ENCODE results near the gene KCNG2.

The KCNG2 gene

DNA sequence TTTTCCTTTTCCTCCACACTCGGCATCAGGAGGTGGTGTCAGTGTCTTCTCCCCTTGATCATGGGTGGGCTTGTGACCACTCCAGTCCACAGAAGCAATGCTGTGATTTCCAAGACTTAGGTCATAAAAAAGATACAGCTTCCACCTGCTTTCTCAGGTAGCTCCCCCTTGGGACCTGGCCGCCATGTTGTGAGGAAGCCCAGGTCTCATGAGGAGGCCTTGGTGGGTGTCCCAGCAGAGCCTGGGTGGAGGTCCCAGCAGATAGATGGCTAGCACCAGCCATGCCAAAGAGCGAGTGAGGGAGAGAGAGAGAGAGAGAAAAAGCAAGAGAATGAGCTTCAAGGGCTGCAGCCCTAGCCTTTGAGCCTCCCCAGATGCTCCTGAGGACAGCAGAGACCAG, 137.8 kb downstream of the KCNG2 start:
- no peak for TF ChIP-seq Cebpa-rat (IDR thresholded peaks at IDR 0.05)
- H3K4me2 ChIP-seq, result peak overlapping the region in 9 of 11 experiments; percentile 2 to 87 (median 57); a peak in 14 of 22 replicates
- no peaks in the 10 kb centered on the region for H3K27me3 ChIP-seq
- peak overlapping the region in 1 of 11 experiments; percentile 33; a peak in 2 of 22 replicates for H3K27ac ChIP-seq
- peaks cover 28 to 71% (median 49%) of the 10 kb centered on the region in 11 experiments for H3K9me3 ChIP-seq (replicated peaks in 1 of 11)
- peaks cover 22 to 45% (median 28%) of the 10 kb centered on the region in 10 experiments for H3K4me1 ChIP-seq
- H3K9ac ChIP-seq, result peak overlapping the region in 2 of 11 experiments; percentile 35 to 46; a peak in 1 of 22 replicates
- peaks cover 77 to 99% (median 91%) of the 10 kb centered on the region in 11 experiments for H3K36me3 ChIP-seq
- no peak overlapping the region for H3K4me3 ChIP-seq
- H4K20me1 ChIP-seq, result peaks cover 61 to 82% (median 70%) of the 10 kb centered on the region in 11 experiments

DNA sequence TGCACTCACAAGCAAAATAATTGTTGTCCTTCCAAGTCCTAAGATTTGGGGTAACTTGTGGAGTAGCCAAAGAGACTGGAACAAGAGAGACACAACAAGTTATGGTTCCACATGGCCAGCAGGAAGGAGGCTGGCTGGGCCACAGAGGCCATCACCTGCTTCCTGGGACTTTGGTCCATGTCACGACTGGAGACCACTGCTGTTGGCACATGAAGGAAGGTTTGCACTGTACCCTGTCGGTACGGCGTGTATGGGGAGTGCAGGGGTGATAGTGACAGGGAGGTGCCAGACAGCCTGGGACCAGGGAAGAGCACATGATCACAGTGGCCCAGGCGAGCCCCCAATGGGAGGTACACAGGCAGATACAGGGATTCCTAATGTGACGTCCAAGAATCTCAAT, 138.2 kb downstream of the KCNG2 start:
- Histone ChIP-seq H4K20me1 (peaks cover 65 to 86% (median 74%) of the 10 kb centered on the region in 11 experiments), H3K9ac (no peak overlapping the region), H3K9me3 (replicated peaks in 1 of 11) (peaks cover 24 to 71% (median 45%) of the 10 kb centered on the region in 11 experiments), H3K27ac (peak overlapping the region in 1 of 11 experiments; percentile 33; a peak in 1 of 22 replicates), H3K36me3 (peaks cover 78 to 99% (median 91%) of the 10 kb centered on the region in 11 experiments), H3K4me3 (no peak overlapping the region), H3K4me2 (peak overlapping the region in 7 of 11 experiments; percentile 2 to 87 (median 57); a peak in 11 of 22 replicates), H3K4me1 (peaks cover 22 to 45% (median 28%) of the 10 kb centered on the region in 10 experiments), H3K27me3 (no peaks in the 10 kb centered on the region)
- no peak for TF ChIP-seq Cebpa-rat (IDR thresholded peaks at IDR 0.05)

GRCh38 chr18:79936641-79937040, 138.9 kb downstream of the KCNG2 start:
- peaks cover 73 to 91% (median 81%) of the 10 kb centered on the region in 11 experiments for H4K20me1 ChIP-seq
- H3K9me3 ChIP-seq (replicated peaks in 1 of 11), result peaks cover 17 to 64% (median 38%) of the 10 kb centered on the region in 11 experiments
- H3K4me1 ChIP-seq, result peaks cover 22 to 45% (median 26%) of the 10 kb centered on the region in 10 experiments
- peak overlapping the region in 2 of 11 experiments; percentile 76 to 85; a peak in 2 of 22 replicates for H3K4me2 ChIP-seq
- peaks cover 78 to 99% (median 91%) of the 10 kb centered on the region in 11 experiments for H3K36me3 ChIP-seq
- no peaks in the 10 kb centered on the region for H3K27me3 ChIP-seq
- TF ChIP-seq Cebpa-rat (IDR thresholded peaks at IDR 0.05), result no peak
- no peak overlapping the region for H3K27ac ChIP-seq
- no peak overlapping the region for H3K9ac ChIP-seq
- no peak overlapping the region for H3K4me3 ChIP-seq

- Histone ChIP-seq H3K27me3 (no peaks in the 10 kb centered on the region), H3K4me3 (no peak overlapping the region), H3K9me3 (replicated peaks in 1 of 11) (peaks cover 10 to 58% (median 32%) of the 10 kb centered on the region in 11 experiments), H4K20me1 (peaks cover 79 to 97% (median 87%) of the 10 kb centered on the region in 11 experiments), H3K27ac (no peak overlapping the region), H3K9ac (no peak overlapping the region), H3K4me2 (no peak overlapping the region), H3K4me1 (peaks cover 22 to 45% (median 26%) of the 10 kb centered on the region in 10 experiments), H3K36me3 (peaks cover 82 to 99% (median 91%) of the 10 kb centered on the region in 11 experiments)
- TF ChIP-seq Cebpa-rat (IDR thresholded peaks at IDR 0.05), result no peak
These were observed 139.5 kb downstream of the KCNG2 start for GRCh38 chr18:79937103-79937860.

DNA sequence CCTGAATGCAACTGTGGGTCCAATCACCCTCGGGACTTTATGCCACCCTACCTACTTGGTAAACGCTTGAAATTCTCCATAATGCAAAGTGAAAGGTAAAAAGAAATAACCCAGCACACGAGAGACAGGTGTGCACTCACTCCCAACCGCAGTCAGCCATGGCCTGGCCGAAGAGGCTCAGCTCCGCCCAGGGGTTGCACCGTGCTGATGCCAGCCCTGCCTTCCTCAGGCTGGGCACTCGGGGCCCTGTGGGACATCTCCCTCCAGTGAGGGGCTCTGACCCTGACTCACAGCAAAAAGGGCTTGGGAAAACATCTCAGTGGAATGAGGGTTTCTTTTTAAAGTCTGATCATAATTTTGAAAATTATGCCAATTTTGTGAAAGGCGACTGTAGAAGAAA, 140.5 kb downstream of the KCNG2 start:
- no peak for TF ChIP-seq Cebpa-rat (IDR thresholded peaks at IDR 0.05)
- peaks cover 82 to 99% (median 92%) of the 10 kb centered on the region in 11 experiments for H3K36me3 ChIP-seq
- H4K20me1 ChIP-seq, result peaks cover 88 to 100% (median 96%) of the 10 kb centered on the region in 11 experiments
- peaks cover 1 to 49% (median 22%) of the 10 kb centered on the region in 11 experiments for H3K9me3 ChIP-seq (replicated peaks in 1 of 11)
- H3K27ac ChIP-seq, result no peak overlapping the region
- no peaks in the 10 kb centered on the region for H3K27me3 ChIP-seq
- no peak overlapping the region for H3K4me3 ChIP-seq
- no peak overlapping the region for H3K4me2 ChIP-seq
- H3K4me1 ChIP-seq, result peaks cover 22 to 41% (median 26%) of the 10 kb centered on the region in 10 experiments
- H3K9ac ChIP-seq, result no peak overlapping the region

DNA sequence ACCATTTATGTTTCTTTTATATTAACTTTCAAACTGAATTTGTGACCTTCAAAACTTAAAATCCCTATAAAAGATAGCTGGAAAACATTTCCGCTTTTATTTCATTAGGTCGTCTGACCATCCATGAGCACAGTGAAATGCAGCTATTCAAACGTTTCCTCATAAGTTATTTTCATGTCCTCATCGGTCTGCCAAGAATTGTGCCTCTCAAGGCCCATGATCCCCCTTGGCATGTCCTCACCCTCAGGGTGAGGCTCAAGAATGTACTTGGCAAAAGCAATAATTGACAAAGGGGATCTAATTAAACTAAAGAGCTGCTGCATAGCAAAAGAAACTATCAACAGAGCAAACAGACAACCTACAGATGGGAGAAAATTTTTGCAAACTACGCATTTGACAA, 141.4 kb downstream of the KCNG2 start:
- H3K4me1 ChIP-seq, result peaks cover 19 to 32% (median 23%) of the 10 kb centered on the region in 10 experiments
- no peak overlapping the region for H3K9ac ChIP-seq
- no peak for TF ChIP-seq Cebpa-rat (IDR thresholded peaks at IDR 0.05)
- peaks cover 87 to 99% (median 91%) of the 10 kb centered on the region in 11 experiments for H3K36me3 ChIP-seq
- peaks cover 0 to 40% (median 14%) of the 10 kb centered on the region in 11 experiments; a peak in 11 of 22 replicates for H3K9me3 ChIP-seq (replicated peaks in 1 of 11)
- no peak overlapping the region for H3K4me3 ChIP-seq
- no peak overlapping the region for H3K4me2 ChIP-seq
- H3K27me3 ChIP-seq, result no peaks in the 10 kb centered on the region
- H3K27ac ChIP-seq, result no peak overlapping the region
- H4K20me1 ChIP-seq, result peaks cover 97 to 100% (median 99%) of the 10 kb centered on the region in 11 experiments

GRCh38 chr18:79940126-79940813, 142.5 kb downstream of the KCNG2 start:
- TF ChIP-seq Cebpa-rat (IDR thresholded peaks at IDR 0.05), result no peak
- Histone ChIP-seq H3K4me3 (no peak overlapping the region), H3K9me3 (replicated peaks in 1 of 11) (peaks cover 0 to 39% (median 12%) of the 10 kb centered on the region in 11 experiments; a peak in 9 of 22 replicates), H3K27me3 (no peaks in the 10 kb centered on the region), H3K4me2 (no peak overlapping the region), H3K36me3 (peaks cover 83 to 99% (median 92%) of the 10 kb centered on the region in 11 experiments), H4K20me1 (peaks cover 99 to 100% (median 100%) of the 10 kb centered on the region in 11 experiments), H3K27ac (no peak overlapping the region), H3K4me1 (peaks cover 19 to 27% (median 23%) of the 10 kb centered on the region in 10 experiments), H3K9ac (no peak overlapping the region)

GRCh38 chr18:79940814-79941472, 143.2 kb downstream of the KCNG2 start:
- no peak overlapping the region for H3K27ac ChIP-seq
- peaks cover 0 to 33% (median 12%) of the 10 kb centered on the region in 11 experiments; a peak in 9 of 22 replicates for H3K9me3 ChIP-seq (replicated peaks in 1 of 11)
- H4K20me1 ChIP-seq, result peaks cover 99 to 100% (median 100%) of the 10 kb centered on the region in 11 experiments
- no peak overlapping the region for H3K4me3 ChIP-seq
- H3K4me2 ChIP-seq, result no peak overlapping the region
- no peak overlapping the region for H3K9ac ChIP-seq
- TF ChIP-seq Cebpa-rat (IDR thresholded peaks at IDR 0.05), result no peak
- peaks cover 77 to 98% (median 90%) of the 10 kb centered on the region in 11 experiments for H3K36me3 ChIP-seq
- no peaks in the 10 kb centered on the region for H3K27me3 ChIP-seq
- H3K4me1 ChIP-seq, result peaks cover 19 to 27% (median 23%) of the 10 kb centered on the region in 10 experiments
